GM12865 (cell line): ENCODE measurements around the gene CHRDL2.

Experiments used
- DNase-seq: peaks from one replicate; pipeline ENCODE4 v3.0.0; 2010; ENCODE audit warnings: low read depth
- H3K4me3 ChIP-seq: 2 replicates; pipeline ENCODE4 v1.5.1; 2011; ENCODE audit warnings: mild to moderate bottlenecking, low read depth, low read length, control low read depth
- TF ChIP-seq, protein P1 (sequence below): IDR thresholded peaks from 2 replicates; pipeline ENCODE4 v1.5.1; 2011; ENCODE audit warnings: low read length, control low read depth, low read depth, inconsistent platforms; ENCODE audit not compliant: insufficient read depth; ENCODE audit errors: missing control alignments

CHRDL2 gene

DNA sequence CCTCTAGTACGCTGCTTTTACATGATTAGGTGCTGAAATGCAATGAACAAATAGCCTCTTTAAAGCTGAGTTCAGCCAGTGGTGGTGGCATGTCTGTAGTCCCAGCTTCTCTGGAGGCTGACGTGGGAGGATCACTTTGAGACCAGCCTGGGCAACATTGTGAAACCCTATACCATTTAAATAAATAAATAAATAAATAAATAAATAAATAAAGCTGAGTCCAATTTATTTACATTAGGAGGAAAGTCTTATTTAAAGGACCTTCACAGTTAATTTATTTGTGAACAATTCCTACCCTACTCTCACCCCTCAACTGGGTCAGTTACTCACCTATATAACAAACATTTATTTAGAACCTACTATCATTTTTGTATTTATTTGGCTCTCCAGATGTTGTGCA is 4.8 kb upstream of the CHRDL2 start:
- no peak for DNase-seq
- H3K4me3 ChIP-seq, result no peak overlapping the region
- TF ChIP-seq, protein P1, sequence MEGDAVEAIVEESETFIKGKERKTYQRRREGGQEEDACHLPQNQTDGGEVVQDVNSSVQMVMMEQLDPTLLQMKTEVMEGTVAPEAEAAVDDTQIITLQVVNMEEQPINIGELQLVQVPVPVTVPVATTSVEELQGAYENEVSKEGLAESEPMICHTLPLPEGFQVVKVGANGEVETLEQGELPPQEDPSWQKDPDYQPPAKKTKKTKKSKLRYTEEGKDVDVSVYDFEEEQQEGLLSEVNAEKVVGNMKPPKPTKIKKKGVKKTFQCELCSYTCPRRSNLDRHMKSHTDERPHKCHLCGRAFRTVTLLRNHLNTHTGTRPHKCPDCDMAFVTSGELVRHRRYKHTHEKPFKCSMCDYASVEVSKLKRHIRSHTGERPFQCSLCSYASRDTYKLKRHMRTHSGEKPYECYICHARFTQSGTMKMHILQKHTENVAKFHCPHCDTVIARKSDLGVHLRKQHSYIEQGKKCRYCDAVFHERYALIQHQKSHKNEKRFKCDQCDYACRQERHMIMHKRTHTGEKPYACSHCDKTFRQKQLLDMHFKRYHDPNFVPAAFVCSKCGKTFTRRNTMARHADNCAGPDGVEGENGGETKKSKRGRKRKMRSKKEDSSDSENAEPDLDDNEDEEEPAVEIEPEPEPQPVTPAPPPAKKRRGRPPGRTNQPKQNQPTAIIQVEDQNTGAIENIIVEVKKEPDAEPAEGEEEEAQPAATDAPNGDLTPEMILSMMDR, result no peak

DNA sequence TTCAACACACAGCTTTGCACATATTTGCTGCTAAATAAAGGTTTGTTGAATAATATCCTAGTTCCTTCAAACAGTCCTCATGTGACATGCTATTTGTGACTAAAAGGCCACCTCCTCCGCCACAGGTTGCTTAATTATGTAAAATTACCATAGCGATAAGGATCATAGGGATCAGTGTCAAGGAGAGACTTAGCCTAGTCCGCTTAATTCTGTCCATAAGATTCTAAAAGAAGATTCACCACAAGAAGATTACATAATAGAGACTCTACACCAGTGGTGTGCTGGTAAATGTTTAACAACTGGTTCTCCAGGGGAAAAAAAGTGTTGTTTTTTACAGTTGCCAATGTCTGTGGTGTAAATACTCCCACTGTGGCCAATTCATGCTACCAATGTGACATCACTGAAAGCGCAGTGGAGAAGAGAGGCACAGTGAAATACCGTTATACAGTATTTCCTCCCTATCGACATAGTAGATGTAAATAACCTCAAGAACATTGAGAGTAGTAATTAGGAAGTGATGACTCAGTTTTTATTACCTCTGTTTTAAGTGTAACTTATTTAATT is 4.2 kb upstream of the CHRDL2 start:
- no peak overlapping the region for H3K4me3 ChIP-seq
- TF ChIP-seq, protein P1, result no peak
- no peak for DNase-seq

DNA sequence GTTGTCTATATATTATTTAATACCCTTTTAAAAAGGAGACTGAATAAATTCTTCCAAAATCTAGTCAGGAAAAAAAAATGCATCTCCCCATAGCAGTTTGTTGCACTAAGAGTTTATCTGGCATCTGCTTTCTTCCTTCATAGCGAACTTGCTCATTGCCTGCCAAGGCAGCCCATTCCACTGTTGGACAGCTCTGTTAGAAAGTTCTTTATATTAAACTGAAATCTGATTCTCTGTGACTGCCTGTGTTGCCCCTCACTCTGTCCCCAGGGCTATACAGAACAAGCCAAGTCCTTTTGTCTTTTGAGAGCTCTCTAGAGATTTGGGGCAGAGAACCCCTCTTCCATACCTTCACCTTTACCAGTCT is 3.3 kb upstream of the CHRDL2 start:
- no peak overlapping the region for H3K4me3 ChIP-seq
- TF ChIP-seq, protein P1, result no peak
- DNase-seq, result no peak

DNA sequence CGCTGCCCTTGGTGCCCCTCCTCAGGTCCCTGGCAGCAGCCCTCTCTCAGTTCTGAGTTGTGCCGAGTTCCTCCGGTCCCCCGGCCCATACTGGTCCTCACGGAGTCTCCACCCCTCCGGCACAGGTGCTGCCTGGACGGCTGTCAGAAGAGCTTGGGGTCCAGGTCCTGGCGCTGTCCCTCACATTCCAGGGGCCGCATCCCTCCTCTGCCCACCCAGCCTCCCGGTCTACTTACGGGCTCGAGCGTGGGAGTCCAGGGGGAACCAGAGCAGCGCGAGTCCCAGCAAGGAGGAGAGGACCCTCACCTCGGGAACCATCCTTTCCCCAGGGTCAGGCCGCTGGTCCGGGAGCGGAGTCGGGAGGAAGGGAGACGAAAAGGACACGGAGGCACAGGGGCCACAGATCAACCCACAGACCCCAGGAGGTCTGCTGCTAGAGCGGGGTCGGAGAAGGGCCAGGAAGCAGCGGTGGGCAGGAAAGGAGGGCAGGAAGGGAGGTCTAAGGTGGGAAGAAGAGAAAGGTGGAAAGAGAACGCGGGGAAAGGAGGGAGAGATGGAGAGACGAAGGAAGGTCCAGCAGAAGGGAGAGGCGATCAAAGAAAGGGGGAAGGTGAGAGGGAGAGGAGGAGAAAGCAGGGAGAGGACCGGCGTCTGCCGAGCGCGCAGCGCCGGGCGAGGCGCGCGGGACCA is 510 bp downstream of the CHRDL2 start:
- TF ChIP-seq, protein P1, result no peak
- no peak overlapping the region for H3K4me3 ChIP-seq
- no peak for DNase-seq

DNA sequence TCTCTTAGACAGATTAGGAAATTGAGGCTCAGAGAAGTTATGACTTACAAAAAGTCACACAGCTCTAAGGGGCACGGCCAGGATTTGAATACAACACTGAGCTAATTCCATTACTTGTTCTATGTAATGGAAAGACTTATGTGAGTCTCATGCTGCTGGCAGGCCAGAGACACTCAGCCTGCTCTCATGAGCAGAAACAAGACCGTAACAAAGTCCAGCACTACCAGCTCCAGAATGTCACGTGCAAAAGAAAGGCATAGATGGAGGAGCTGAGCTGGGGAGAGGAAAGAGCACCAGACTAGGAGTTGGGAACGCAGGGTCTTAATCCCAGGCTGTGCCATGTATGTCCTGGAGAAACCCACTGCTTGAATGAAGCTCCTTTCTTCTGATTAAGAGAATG is 1.8 kb downstream of the CHRDL2 start:
- no peak for DNase-seq
- H3K4me3 ChIP-seq, result no peak overlapping the region
- TF ChIP-seq, protein P1, result no peak

DNA sequence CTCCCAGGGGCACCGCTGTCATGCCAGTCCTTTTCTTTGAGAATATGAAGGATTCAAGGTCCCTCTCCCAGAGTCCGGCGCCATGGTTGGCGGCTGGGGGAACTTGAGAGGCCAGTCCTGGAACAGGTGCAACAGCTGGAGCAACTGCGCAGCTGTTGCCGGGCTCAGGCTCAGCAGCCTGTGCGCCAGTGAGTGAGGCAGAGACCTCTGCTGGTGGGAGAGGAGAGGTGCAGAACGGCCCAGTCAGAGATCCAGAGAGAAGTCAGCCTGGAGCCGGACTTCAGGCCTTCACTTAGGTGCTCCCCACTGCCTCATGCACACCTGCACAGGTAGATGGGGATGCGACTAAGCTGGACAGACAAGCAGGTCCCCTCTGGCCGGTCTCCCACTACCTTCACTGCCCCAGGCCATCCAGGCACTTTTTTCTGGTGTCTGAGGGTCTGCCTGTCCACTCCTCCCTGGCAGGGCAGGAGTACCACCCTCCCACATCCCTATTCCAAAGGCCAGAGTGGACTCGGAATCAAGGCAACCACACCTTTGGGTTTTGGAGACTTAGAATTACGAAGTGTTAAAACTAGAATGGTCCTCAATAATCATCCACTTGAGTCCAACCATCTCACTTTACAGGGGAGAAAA is 4.6 kb downstream of the CHRDL2 start:
- no peak overlapping the region for H3K4me3 ChIP-seq
- peak; percentile 80 for DNase-seq
- TF ChIP-seq, protein P1, result peak; percentile 98
